GM18498 (cell line): ENCODE data around the gene MEG3.
"Not testable (repeated sequence)": the region's sequence is repeated elsewhere in the genome, so short reads cannot be mapped to it uniquely, and the experiment has no call there.

Experiments
- ATAC-seq: cut with Tn5 transposase; IDR thresholded peaks from one replicate; pipeline ENCODE4 v1.9.1; 2021; ENCODE audit warnings: mild to moderate bottlenecking, moderate library complexity; ENCODE audit not compliant: unreplicated experiment

MEG3 gene

GRCh38 chr14:100813291-100813690 lies 12.6 kb upstream of the MEG3 start:
- no peak for ATAC-seq

DNA sequence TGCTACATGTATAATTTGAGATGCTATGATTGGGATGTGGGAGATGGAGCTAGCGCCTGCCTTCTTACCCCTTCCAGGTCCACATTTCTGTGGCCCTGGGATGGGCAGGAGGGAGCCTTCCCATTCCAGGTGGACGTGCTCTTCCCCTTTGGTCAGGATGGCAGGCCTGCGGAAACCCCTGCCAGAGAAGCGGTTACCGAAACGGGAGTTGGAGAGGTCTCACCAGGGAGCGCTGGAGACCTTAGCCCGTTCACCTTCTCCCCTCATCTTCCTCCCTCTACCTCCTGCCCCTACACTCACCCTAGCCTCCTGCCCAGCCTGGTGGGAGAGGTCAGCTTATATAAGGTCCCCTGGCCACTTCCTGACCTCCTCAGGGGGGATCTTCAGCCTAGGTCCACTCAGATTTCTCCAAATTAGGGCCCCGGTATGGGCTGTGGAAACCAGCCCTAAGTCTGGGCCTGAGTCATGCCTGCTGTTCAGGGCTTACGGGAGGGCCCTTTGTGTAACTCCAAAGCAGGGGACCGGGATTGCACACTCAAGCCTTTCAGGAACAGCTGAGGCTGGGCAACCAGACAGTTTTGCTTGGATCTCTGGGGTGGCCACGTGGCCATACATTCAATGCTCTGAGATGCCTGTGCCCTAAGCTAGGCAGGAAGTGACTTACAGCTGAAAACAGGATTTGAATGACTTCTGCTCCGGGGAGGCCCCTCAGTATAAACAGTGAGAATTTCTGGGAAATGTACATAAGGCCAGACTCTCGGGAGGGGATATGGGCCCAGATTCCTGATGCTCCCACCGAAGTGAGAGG lies 10.2 kb upstream of the MEG3 start:
- ATAC-seq: no peak

- ATAC-seq: no peak
These were observed 9.5 kb upstream of the MEG3 start for GRCh38 chr14:100816286-100816949.

DNA sequence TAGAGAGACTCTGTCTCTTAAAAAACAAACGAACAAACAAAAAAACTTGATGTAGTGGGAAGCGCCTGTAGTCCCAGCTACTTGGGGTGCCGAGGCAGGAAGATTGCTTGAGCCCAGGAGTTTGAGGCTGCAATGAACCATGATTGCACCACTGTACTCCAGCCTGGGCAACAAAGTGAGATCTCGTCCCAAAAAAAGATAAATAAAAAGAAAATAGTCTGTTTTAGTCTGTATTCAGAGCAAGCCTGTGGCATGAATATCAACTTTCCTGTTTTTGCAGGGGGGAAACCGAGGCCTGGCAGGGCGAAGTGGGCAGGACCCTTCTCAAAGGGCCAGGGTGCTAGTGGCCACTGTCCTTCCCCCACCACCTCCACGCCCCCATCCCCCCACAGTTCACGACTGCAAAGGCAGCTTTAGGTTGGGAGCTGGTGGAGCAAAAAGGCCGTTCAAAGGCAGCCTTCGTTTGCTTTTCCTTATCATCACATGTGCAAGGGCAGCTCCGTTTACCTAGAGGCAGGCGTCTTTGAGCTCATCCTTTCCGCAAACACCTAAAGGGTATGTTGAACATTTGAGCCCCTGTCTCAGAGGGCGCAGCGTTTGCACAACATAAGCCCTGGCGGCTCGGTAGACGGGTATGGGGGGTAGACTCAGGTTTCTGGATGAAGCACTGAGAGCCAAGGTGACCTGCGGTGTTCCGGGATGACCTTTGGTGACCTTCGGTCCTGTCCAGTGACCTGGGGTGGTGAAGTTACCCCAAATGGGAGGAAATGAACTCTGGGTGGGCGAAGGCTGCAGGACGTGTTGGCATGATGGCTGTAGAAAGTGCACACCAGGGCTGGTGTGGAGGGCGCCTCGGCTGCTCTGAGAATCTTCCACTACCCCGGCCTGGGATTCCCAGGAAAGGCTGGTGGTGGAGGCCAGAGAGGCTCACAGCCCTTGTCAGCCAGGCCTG lies 8.7 kb upstream of the MEG3 start:
- ATAC-seq: no peak

DNA sequence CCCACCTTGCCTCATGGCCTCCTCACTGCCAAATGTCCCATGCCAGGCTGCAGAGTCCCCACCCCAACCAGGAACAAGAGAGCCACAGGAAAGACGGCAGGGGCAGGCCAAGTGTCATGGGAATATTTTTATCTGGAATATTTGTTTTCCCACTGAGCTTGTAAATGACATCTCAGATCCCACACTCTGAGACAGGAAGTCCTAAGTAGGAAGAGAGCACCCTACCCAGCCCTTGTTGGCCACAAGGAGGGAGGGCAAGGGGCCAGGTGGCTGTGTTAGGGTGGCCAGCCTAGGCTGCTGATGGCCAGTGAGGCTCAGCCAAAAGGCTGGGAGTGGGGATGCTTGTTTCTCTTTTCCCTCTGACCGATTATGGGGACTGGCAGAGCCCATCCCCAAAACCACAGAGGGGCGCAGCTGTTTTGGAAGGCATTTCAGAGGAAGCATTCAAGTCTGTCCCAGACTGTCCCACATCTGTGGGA lies 7.7 kb upstream of the MEG3 start:
- no peak for ATAC-seq

DNA sequence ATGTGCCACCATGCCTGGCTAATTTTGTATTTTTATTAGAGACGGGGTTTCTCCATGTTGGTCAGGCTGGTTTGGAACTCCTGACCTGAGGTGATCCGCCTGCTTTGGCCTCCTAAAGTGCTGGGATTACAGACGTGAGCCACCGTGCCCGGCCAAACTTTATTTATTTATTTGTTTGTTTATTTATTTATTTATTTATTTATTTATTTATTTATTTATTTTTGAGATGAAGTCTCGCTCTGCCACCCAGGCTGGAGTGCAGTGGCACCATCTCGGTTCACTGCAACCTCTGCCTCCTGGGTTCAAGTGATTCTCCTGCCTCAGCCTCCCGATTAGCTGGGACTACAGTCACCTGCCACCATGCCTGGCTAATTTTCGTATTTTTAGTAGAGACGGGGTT lies 7.0 kb upstream of the MEG3 start:
- not testable (repeated sequence) for ATAC-seq

- no peak for ATAC-seq
These were observed 6.5 kb upstream of the MEG3 start for GRCh38 chr14:100819453-100819828.

- no peak for ATAC-seq
These were observed 6.0 kb upstream of the MEG3 start for GRCh38 chr14:100819829-100820475.

GRCh38 chr14:100820957-100821356 lies 5.0 kb upstream of the MEG3 start:
- no peak for ATAC-seq

DNA sequence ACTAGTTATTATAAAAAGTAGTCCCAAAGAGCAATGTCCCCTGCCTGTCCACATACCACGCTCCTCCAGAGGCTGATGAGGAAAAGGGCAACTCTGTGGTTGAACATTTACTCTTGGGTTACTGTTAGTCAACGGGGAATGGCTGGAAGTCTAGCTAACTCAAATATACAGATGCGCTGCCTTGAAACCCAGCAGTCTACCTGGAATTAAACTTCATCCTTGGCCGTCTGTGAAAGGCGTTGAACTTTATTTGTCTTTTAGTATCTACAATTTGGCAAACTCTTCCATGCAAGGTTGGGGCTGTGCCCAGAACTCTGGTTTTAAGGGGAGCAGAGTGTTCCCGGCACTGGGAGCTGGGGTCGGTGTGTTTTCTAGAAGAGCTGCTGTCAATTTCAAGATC lies 3.9 kb upstream of the MEG3 start:
- ATAC-seq: no peak

DNA sequence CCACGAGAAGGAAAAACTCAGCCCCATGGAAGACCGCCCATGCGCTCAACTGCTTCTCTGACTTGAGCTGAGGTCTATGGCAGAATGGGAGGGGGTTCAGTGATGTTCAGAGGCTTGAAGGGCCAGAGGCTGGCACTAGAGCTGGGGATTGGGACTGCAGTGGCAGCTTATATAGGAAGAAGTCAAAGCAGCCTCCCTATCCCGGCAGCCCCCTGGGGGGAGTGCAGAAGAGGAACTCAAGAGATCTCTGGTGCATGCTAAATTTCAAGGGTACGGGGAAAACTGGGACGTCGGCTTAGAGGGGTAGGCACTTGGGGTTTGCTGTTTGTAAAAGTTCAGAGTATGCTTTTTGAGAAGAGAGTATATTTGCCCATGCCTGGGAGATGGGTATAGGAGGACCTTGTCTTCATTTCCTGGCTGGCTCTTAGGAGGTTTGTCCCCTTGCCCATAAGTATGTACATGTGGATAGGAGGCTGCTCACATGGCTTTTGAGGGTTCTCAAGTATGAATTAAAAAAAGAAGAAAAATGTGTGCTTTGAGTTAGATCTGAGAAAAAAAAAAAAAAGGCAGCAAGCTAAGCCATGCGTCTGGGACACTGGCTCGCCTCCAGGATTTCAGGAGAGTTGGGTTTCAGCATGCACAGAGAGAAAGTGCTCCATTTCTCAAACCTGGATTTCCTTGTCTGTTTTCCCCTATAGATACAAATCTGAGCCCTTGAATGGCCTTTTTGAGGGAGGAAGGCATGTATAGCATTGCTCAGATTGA lies 3.2 kb upstream of the MEG3 start:
- ATAC-seq: no peak

- ATAC-seq: no peak
These were observed 2.4 kb upstream of the MEG3 start for GRCh38 chr14:100823413-100824080.

DNA sequence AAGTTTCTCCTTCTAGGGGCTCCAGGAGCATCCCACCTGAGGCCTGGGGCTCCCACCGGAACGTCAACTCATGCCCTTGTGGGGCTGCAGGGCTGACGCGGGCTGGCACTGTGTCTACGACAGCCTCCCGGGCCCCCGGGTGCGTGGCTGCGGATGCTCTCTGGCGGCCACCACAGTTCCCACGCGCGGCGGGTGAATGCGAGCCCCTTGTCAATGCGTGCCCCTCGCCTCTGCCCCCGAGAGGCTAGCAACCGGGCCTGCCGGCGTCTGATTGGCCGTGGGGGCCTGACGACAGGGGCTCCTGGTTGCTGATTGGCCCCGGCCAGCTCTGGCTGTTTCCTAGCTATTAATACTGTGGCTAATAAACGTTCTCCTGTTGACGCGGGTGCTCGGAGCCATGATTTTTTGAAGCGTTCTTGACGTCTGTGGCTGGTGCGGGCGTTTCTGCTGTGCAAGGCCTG lies 1.8 kb upstream of the MEG3 start:
- no peak for ATAC-seq

- ATAC-seq: no peak
These were observed 811 bp upstream of the MEG3 start for GRCh38 chr14:100824901-100825712.

GRCh38 chr14:100826391-100827100 lies 628 bp downstream of the MEG3 start:
- ATAC-seq: no peak

GRCh38 chr14:100827101-100828021 lies 1.4 kb downstream of the MEG3 start:
- ATAC-seq: no peak
